ENCODE results near the gene ELFN2.

- no peak for TF ChIP-seq CTCF (conservative IDR thresholded peaks at IDR 0.05)
- TF ChIP-seq EZH2 (IDR thresholded peaks at IDR 0.05; ENCODE audit: low read depth): no peak
These were observed 42.6 kb downstream of the ELFN2 start for GRCh38 chr22:37384691-37385090.
